GM13976 (cell line): ENCODE data around the gene TRIM51G.
"Not testable (repeated sequence)": the region's sequence is repeated elsewhere in the genome, so short reads cannot be mapped to it uniquely, and the experiment has no call there.

ENCODE experiments used
- DNase-seq: peaks from one replicate; pipeline ENCODE4 v3.0.0; 2012; ENCODE audit warnings: low spot score
- in situ Hi-C: fragments of 300-500 bp; cut with MboI; formaldehyde crosslinking; loops from one replicate; pipeline ENCODE4 v1.12.0; 2022; ENCODE audit warnings: low sequenced_read_pairs, mixed read lengths, inconsistent platforms; ENCODE audit not compliant: unreplicated experiment

TRIM51G gene

DNA sequence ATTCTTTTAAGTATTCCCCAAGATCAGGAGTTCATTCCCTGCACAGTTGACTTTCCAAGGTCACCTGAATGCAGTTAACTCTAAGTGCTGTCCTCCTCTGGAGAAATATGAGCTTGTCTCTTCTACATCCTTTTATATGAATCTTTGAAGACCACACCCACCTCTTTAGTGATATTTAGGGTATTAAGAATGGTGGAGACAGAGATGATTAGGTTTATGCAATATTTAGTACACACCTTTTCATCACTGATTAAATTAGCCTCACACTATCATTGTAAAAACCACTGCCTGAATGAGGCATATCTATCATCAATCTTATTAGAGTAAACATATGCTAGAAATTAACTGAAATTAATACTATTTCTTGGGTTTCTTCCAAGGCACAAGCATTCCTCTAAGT is at the start of gene TRIM51G:
Gene TRIM51G (minus strand): TSS at position 101 of the 400 bp plus-strand sequence. CDS start 2,190 bp downstream, outside the sequence.
- in situ Hi-C loops, result not testable (repeated sequence)

DNA sequence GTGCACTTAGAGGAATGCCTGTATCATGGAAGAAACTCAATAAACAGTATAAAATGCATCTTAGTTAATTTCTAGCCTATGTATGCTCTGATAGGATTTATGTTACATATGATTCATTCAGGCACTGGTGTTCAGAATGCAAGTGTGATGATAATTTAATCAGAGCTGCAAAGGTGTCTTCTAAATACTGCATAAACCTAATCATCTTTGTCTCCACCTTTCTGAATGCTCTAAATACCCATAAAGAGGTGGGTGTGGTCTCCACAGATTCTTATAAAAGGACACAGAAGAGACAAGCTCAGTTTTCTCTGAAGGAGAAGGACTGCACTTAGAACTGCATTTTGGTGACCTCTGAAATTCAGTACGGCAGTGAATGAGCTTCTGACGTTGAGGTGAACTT is 44.8 kb upstream of the TRIM51G start, which contains the start of gene TRIM49B:
Gene TRIM49B (plus strand): TSS at position 301 of the 400 bp plus-strand sequence. CDS start 2,777 bp downstream, outside the sequence.
- in situ Hi-C loops, DNase-seq: not testable (repeated sequence)

More for the DNA sequence above, at the start of gene TRIM51G:
- not testable (repeated sequence) for DNase-seq

GRCh38 chr11:48968592-48968991 is 15.1 kb downstream of the TRIM51G start:
- in situ Hi-C loops, result not testable (repeated sequence)

DNA sequence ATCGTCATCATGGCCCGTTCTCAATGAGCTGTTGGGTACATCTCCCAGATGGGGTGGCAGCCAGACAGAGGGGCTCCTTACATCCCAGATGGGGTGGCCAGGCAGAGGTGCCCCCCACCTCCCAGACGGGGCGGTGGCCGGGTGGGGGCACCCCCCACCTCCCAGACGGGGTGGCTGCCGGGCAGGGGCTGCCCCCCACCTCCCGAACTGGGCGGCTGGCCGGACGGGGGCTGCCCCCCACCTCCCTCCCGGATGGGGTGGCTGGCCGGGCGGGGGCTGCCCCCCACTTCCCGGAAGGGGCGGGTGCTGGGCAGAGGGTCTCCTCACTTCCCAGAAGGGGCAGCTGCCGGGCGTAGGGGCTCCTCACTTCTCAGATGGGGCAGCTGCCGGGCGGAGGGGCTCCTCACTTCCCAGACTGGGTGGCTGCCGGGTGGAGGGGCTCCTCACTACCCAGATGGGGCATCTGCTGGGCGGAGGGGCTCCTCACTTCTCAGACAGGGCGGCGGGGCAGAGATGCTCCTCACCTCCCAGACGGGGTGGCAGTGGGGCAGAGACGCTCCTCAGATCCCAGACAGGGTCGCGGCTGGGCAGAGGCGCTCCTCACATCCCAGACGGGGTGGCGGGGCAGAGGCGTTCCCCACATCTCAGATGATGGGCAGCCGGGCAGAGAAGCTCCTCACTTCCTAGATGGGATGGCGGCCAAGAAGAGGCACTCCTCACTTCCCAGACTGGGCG is 28.2 kb downstream of the TRIM51G start:
- in situ Hi-C loops, result not testable (repeated sequence)

More at GRCh38 chr11:48968592-48968991, 15.1 kb downstream of the TRIM51G start:
- DNase-seq, result not testable (repeated sequence)

GRCh38 chr11:48945796-48946195 is 37.9 kb downstream of the TRIM51G start:
- in situ Hi-C loops, result not testable (repeated sequence)

More for the DNA sequence above, 28.2 kb downstream of the TRIM51G start:
- not testable (repeated sequence) for DNase-seq

More at GRCh38 chr11:48945796-48946195, 37.9 kb downstream of the TRIM51G start:
- not testable (repeated sequence) for DNase-seq
